ENCODE data around the gene OAT.

- no peak for TF ChIP-seq POLR2A (IDR thresholded peaks at IDR 0.05; ENCODE audit: low read depth, low read length)
- no peak for TF ChIP-seq CTCF (IDR thresholded peaks at IDR 0.05; ENCODE audit: extremely low read depth in 1 of 2, insufficient read depth in 1 of 2, low read depth in 1 of 2, low read length in 2 of 2)
- no peak for TF ChIP-seq EZH2 (IDR thresholded peaks at IDR 0.05; ENCODE audit: borderline replicate concordance, low read depth, low read length, severe bottlenecking)
Measured at GRCh38 chr10:124423813-124424212, 5.1 kb upstream of the OAT start.
